ENCODE measurements around the gene ZNF473.

The ZNF473 gene

GRCh38 chr19:50003254-50003788 lies 22.5 kb upstream of the ZNF473 start:
- DNase-seq (ENCODE audit: low read depth, low spot score): no peak

- DNase-seq (ENCODE audit: low read depth, low spot score): no peak
Measured at GRCh38 chr19:50003810-50004419, 21.9 kb upstream of the ZNF473 start.

GRCh38 chr19:50005428-50005827 lies 20.4 kb upstream of the ZNF473 start:
- DNase-seq (ENCODE audit: low read depth, low spot score): no peak

GRCh38 chr19:50007170-50007569 lies 18.6 kb upstream of the ZNF473 start:
- DNase-seq (ENCODE audit: low read depth, low spot score): no peak

- no peak for DNase-seq (ENCODE audit: low read depth, low spot score)
Measured at GRCh38 chr19:50007947-50008346, 17.9 kb upstream of the ZNF473 start.

- DNase-seq (ENCODE audit: low read depth, low spot score): no peak
Measured at GRCh38 chr19:50008532-50008931, 17.3 kb upstream of the ZNF473 start.

GRCh38 chr19:50016225-50016807 lies 9.5 kb upstream of the ZNF473 start:
- no peak for DNase-seq (ENCODE audit: low read depth, low spot score)

GRCh38 chr19:50020481-50020880 lies 5.3 kb upstream of the ZNF473 start:
- DNase-seq (ENCODE audit: low read depth, low spot score): no peak

GRCh38 chr19:50022823-50023222 lies 3.0 kb upstream of the ZNF473 start:
- DNase-seq (ENCODE audit: low read depth, low spot score): no peak

- no peak for DNase-seq (ENCODE audit: low read depth, low spot score)
Measured at GRCh38 chr19:50024719-50025021, 1.1 kb upstream of the ZNF473 start.

GRCh38 chr19:50025022-50025793 lies 597 bp upstream of the ZNF473 start, which contains the start of gene VRK3:
Gene VRK3, minus strand, starts transcription at chr19:50025372. Its CDS starts 9,210 bp downstream, at chr19:50016162.
- DNase-seq (ENCODE audit: low read depth, low spot score): peak; percentile 97

GRCh38 chr19:50026550-50026906 lies 723 bp downstream of the ZNF473 start:
- no peak for DNase-seq (ENCODE audit: low read depth, low spot score)

GRCh38 chr19:50030225-50030624 lies 4.4 kb downstream of the ZNF473 start:
- no peak for DNase-seq (ENCODE audit: low read depth, low spot score)

GRCh38 chr19:50030937-50031336 lies 5.1 kb downstream of the ZNF473 start:
- DNase-seq (ENCODE audit: low read depth, low spot score): no peak

GRCh38 chr19:50036908-50037307 lies 11.1 kb downstream of the ZNF473 start:
- DNase-seq (ENCODE audit: low read depth, low spot score): no peak

- no peak for DNase-seq (ENCODE audit: low read depth, low spot score)
Measured at GRCh38 chr19:50039968-50040367, 14.2 kb downstream of the ZNF473 start.

- DNase-seq (ENCODE audit: low read depth, low spot score): no peak
Measured at GRCh38 chr19:50040967-50041366, 15.2 kb downstream of the ZNF473 start.

- no peak for DNase-seq (ENCODE audit: low read depth, low spot score)
Measured at GRCh38 chr19:50042363-50043024, 16.7 kb downstream of the ZNF473 start.

- no peak for DNase-seq (ENCODE audit: low read depth, low spot score)
Measured at GRCh38 chr19:50043967-50044366, 18.2 kb downstream of the ZNF473 start.

- DNase-seq (ENCODE audit: low read depth, low spot score): no peak
Measured at GRCh38 chr19:50044922-50045321, 19.1 kb downstream of the ZNF473 start.

GRCh38 chr19:50046649-50047503 lies 21.1 kb downstream of the ZNF473 start:
- DNase-seq (ENCODE audit: low read depth, low spot score): peak; percentile 39

All from activated CD4-positive, CD25-positive, alpha-beta regulatory T cell treated with anti-CD3 and anti-CD28 coated beads, Interleukin-2, amount 50 U/mL, for 16 hours (primary cell).